Daoy (cell line): Measurements from ENCODE around the gene MIEF1. TPM values are rescaled to one million over a fixed set of nuclear protein-coding genes. Genes with fewer than 3 reads are reported as not detected.
A peak's percentile ranks its signal among the peaks of the same experiment; 100 is the strongest.

ENCODE experiments used
- DNase-seq: peaks from one replicate; pipeline ENCODE4 v3.0.0-alpha.2; 2015; ENCODE audit warnings: low read depth
- total RNA-seq: library from RNA; depleted of rRNA; stranded (reverse); fragments of >200 nt; shearing (Covaris generic); gene quantifications from 2 replicates; pipeline ENCODE4 v1.2.3, GENCODE V29; 2014

MIEF1 gene
- total RNA-seq, 1 experiment from 2014 or later = 25.7 TPM

GRCh38 chr22:39528080-39528661 lies 26.1 kb downstream of the MIEF1 start:
- DNase-seq = no peak

GRCh38 chr22:39528681-39529486 lies 26.8 kb downstream of the MIEF1 start:
- DNase-seq = peak; percentile 92

- DNase-seq = no peak
Observed at GRCh38 chr22:39529487-39529851, 27.4 kb downstream of the MIEF1 start.

- no peak for DNase-seq
Observed at GRCh38 chr22:39530116-39530515, 28.0 kb downstream of the MIEF1 start.

- DNase-seq = no peak
Observed at GRCh38 chr22:39530692-39531331, 28.7 kb downstream of the MIEF1 start.

GRCh38 chr22:39532215-39533073 lies 30.4 kb downstream of the MIEF1 start, which contains the start of gene RPS19BP1:
RPS19BP1 (minus strand) TSS chr22:39532748; CDS start chr22:39532738, 10 bp downstream.
- DNase-seq = peak; percentile 99

- DNase-seq = no peak
Observed at GRCh38 chr22:39534092-39534506, 32.0 kb downstream of the MIEF1 start.

GRCh38 chr22:39534591-39535356 lies 32.7 kb downstream of the MIEF1 start:
- DNase-seq = peak; percentile 74

- DNase-seq = no peak
Observed at GRCh38 chr22:39535357-39535725, 33.3 kb downstream of the MIEF1 start.

GRCh38 chr22:39535831-39536449 lies 33.9 kb downstream of the MIEF1 start:
- DNase-seq = no peak

- DNase-seq = no peak
Observed at GRCh38 chr22:39536711-39537110, 34.6 kb downstream of the MIEF1 start.

GRCh38 chr22:39537975-39538374 lies 35.9 kb downstream of the MIEF1 start:
- DNase-seq = no peak

GRCh38 chr22:39543095-39543494 lies 41.0 kb downstream of the MIEF1 start:
- DNase-seq = peak; percentile 53

GRCh38 chr22:39545386-39546365 lies 43.6 kb downstream of the MIEF1 start:
- DNase-seq = peak; percentile 80

GRCh38 chr22:39546889-39547586 lies 44.9 kb downstream of the MIEF1 start:
- peak; percentile 48 for DNase-seq

GRCh38 chr22:39547587-39547947 lies 45.5 kb downstream of the MIEF1 start:
- DNase-seq = no peak

- DNase-seq = no peak
Observed at GRCh38 chr22:39553429-39553828, 51.3 kb downstream of the MIEF1 start.

GRCh38 chr22:39554151-39554550 lies 52.1 kb downstream of the MIEF1 start:
- DNase-seq = no peak
